DOHH2 (cell line): Measurements from ENCODE around the gene NCAPG2.

Source experiments
- H3F3A ChIP-seq: fragments of 200-600 bp; sonication (generic), shearing (Covaris generic); 2 replicates; pipeline ENCODE4 v1.6.0; 2016; ENCODE audit warnings: antibody characterized with exemption, mild to moderate bottlenecking; ENCODE audit not compliant: control insufficient read depth, insufficient read depth
- H3K27ac ChIP-seq: fragments of 200-600 bp; sonication (generic); 2 replicates; pipeline ENCODE4 v1.5.1; 2014; ENCODE audit warnings: low read depth, mild to moderate bottlenecking, low read length, moderate library complexity
- H3K27me3 ChIP-seq: fragments of 200-600 bp; sonication (generic); 2 replicates; pipeline ENCODE4 v1.6.1; 2014; ENCODE audit warnings: mild to moderate bottlenecking, low read length, mixed read lengths; ENCODE audit not compliant: control insufficient read depth
- H3K36me3 ChIP-seq: fragments of 200-600 bp; sonication (generic); 2 replicates; pipeline ENCODE4 v1.6.1; 2014; ENCODE audit warnings: mild to moderate bottlenecking, low read length, moderate library complexity, mixed read lengths; ENCODE audit not compliant: control insufficient read depth
- H3K4me1 ChIP-seq: fragments of 200-600 bp; sonication (generic); 2 replicates; pipeline ENCODE4 v1.6.1; 2014; ENCODE audit warnings: mild to moderate bottlenecking, low read length, mixed read lengths; ENCODE audit not compliant: control insufficient read depth
- H3K4me2 ChIP-seq: fragments of 200-600 bp; sonication (generic); 2 replicates; pipeline ENCODE4 v1.6.0; 2014; ENCODE audit warnings: mild to moderate bottlenecking, low read length, moderate library complexity
- H3K4me3 ChIP-seq: fragments of 200-600 bp; sonication (generic); 2 replicates; pipeline ENCODE4 v1.5.1; 2014; ENCODE audit warnings: mild to moderate bottlenecking, low read length, mixed read lengths
- H3K79me2 ChIP-seq: fragments of 200-600 bp; sonication (generic); 2 replicates; pipeline ENCODE4 v1.6.1; 2014; ENCODE audit warnings: mild to moderate bottlenecking, low read length, mixed read lengths; ENCODE audit not compliant: control insufficient read depth
- H3K9me2 ChIP-seq: fragments of 200-600 bp; sonication (generic); replicated peaks from 2 replicates; pipeline ENCODE4 v1.6.1; 2014; ENCODE audit warnings: mild to moderate bottlenecking, low read length, mixed read lengths; ENCODE audit not compliant: control insufficient read depth
- H3K9me3 ChIP-seq: fragments of 200-600 bp; sonication (generic); 2 replicates; pipeline ENCODE4 v1.6.1; 2014; ENCODE audit warnings: antibody characterized with exemption, low read length, mixed read lengths; ENCODE audit not compliant: control insufficient read depth, insufficient read depth
- H4K20me1 ChIP-seq: fragments of 200-600 bp; sonication (generic); 2 replicates; pipeline ENCODE4 v1.6.0; 2014; ENCODE audit warnings: low read depth, mild to moderate bottlenecking, antibody characterized with exemption, low read length, moderate library complexity; ENCODE audit not compliant: control insufficient read depth, insufficient read depth
- CTCF ChIP-seq: fragments of 200-600 bp; sonication (generic); IDR thresholded peaks from one replicate; pipeline ENCODE4 v1.5.1; 2014; ENCODE audit warnings: antibody characterized with exemption, mild to moderate bottlenecking, low read depth, low read length; ENCODE audit not compliant: poor library complexity, severe bottlenecking
- EZH2phosphoT487 ChIP-seq: fragments of 200-600 bp; sonication (generic); IDR thresholded peaks from 2 replicates; pipeline ENCODE4 v1.6.1; 2017; ENCODE audit warnings: borderline replicate concordance, mild to moderate bottlenecking, antibody characterized with exemption, low read length, moderate library complexity, mixed read lengths

NCAPG2 gene

GRCh38 chr7:158583143-158583542 is 121.5 kb downstream of the NCAPG2 start:
- TF ChIP-seq EZH2phosphoT487 (no peak), CTCF (no peak)
- H3K9me3 ChIP-seq: peaks cover 8% of the 10 kb centered on the region; the same call in 1 of the 2 replicates
- H3K79me2 ChIP-seq: no peaks in the 10 kb centered on the region
- no peaks in the 10 kb centered on the region for H3K9me2 ChIP-seq
- no peak overlapping the region for H3K4me3 ChIP-seq
- no peaks in the 10 kb centered on the region for H4K20me1 ChIP-seq
- no peaks in the 10 kb centered on the region for H3K36me3 ChIP-seq
- H3K4me1 ChIP-seq: peaks cover 3% of the 10 kb centered on the region; the same call in 1 of the 2 replicates
- no peaks in the 10 kb centered on the region for H3K27me3 ChIP-seq
- H3K27ac ChIP-seq: no peak overlapping the region
- no peak overlapping the region for H3K4me2 ChIP-seq
- no peaks in the 10 kb centered on the region for H3F3A ChIP-seq

GRCh38 chr7:158582089-158582456 is 122.5 kb downstream of the NCAPG2 start:
- no peaks in the 10 kb centered on the region for H3K9me2 ChIP-seq
- no peaks in the 10 kb centered on the region for H4K20me1 ChIP-seq
- no peak overlapping the region for H3K4me2 ChIP-seq
- no peaks in the 10 kb centered on the region for H3F3A ChIP-seq
- peaks cover 3% of the 10 kb centered on the region; the same call in 1 of the 2 replicates for H3K4me1 ChIP-seq
- no peak overlapping the region for H3K4me3 ChIP-seq
- H3K27me3 ChIP-seq: no peaks in the 10 kb centered on the region
- H3K79me2 ChIP-seq: no peaks in the 10 kb centered on the region
- no peak overlapping the region for H3K27ac ChIP-seq
- TF ChIP-seq EZH2phosphoT487: no peak
- TF ChIP-seq CTCF: no peak
- H3K9me3 ChIP-seq: peaks cover 8% of the 10 kb centered on the region; the same call in 1 of the 2 replicates
- H3K36me3 ChIP-seq: no peaks in the 10 kb centered on the region

GRCh38 chr7:158581440-158582088 is 123.0 kb downstream of the NCAPG2 start:
- Histone ChIP-seq H3K9me3 (peaks cover 8% of the 10 kb centered on the region; the same call in 1 of the 2 replicates), H3K27ac (no peak overlapping the region), H3K9me2 (no peaks in the 10 kb centered on the region), H4K20me1 (no peaks in the 10 kb centered on the region), H3K4me1 (peaks cover 3% of the 10 kb centered on the region; the same call in 1 of the 2 replicates), H3K4me3 (no peak overlapping the region), H3K4me2 (no peak overlapping the region), H3F3A (no peaks in the 10 kb centered on the region), H3K79me2 (no peaks in the 10 kb centered on the region), H3K36me3 (no peaks in the 10 kb centered on the region), H3K27me3 (no peaks in the 10 kb centered on the region)
- no peak for TF ChIP-seq CTCF
- TF ChIP-seq EZH2phosphoT487: no peak
